NCI-H2196 (cell line): Measurements from ENCODE around the gene ADGRE1.

Source experiments
- DNase-seq: peaks from one replicate; lab custom pipeline; 2025; ENCODE audit not compliant: unreplicated experiment; lab: John Stamatoyannopoulos, UW

Gene ADGRE1

DNA sequence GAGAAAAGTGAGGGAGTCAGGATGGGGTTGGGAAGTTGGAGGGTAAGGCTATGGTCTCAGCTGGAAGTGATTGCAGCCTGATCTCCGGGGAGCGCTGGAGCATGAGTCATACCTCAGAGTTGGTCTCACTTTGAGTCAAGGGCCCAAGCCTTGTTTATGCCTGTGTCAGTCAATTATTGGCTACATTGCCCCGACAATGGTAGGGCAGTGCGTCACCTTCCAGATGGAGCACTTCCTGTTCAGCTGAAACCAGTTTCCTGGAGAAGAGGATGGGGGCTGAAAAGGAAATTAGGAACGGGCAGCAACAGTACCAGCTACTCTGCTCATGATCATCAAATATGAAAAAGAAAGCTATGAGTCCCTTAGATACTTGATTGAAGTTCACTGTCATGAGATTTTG, 60.4 kb downstream of the ADGRE1 start:
- no peak for DNase-seq

DNA sequence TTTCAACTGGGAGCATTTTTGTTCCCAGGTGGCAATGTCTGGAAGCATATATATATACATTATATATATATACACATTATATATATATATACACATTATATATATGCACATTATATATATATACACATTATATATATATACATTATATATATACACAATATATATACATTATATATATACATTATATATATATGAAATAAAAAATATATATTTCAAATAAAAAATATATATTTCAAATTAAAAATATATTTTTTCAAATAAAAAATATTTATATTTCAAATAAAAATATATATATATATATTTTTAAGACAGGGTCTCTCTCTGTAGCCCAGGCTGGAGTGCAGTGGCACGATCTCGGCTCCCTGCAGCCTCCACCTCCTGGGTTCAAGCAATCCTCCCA, 61.5 kb downstream of the ADGRE1 start:
- no peak for DNase-seq

DNA sequence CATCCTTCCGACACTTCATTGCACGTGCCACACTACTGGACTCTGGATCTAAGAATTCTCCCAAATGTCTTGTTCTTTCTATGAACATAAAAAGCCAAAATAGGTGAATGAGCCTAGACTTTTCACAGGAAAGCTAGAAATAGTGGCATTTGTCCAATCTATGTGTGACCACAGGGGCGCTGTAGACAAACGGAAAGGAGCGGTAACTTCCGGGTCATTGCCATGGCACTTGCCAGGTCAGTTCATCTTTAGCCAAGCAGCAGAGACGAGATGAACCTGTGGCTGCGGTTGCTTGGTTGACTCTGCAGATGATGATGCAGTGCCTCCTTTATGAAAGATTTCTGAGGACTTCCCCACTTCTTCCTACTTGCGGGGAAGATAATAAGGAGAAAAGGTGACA, 65.6 kb downstream of the ADGRE1 start:
- no peak for DNase-seq

DNA sequence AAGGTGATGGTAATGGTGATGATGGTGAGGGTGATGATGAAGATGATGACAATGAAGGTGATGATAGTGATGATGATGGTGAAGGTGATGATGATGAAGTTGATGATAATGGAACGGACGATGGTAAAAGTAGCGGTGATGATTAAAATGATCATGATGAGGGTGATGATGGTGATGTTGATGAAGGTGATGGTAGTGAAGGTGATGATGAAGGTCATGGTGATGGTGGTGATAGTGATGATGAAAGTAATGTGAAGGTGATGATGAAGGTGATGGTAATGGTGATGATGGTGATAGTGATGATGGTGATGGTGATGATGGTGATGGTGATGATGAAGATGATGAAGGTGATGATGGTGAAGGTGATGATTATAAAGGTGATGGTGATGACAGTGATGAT, 67.7 kb downstream of the ADGRE1 start:
- no peak for DNase-seq

DNA sequence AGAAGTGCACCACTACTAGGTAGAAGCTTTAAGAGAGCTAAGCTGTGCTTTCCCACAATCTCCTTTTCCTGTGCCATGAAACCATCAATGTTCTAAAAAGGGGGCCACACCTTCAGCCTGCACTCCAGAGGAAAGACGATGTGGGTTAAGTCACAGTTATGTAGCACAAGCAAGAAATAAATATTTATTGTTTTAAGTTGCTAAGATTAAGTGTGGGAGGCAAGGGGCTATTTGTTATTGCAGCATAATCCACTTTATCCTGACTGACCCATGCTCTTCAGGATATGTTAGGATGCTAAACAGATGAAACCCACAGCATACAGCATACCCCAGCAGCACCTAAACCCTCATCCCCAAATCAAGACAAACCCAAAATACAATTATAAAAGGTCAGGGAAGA, 69.2 kb downstream of the ADGRE1 start:
- DNase-seq = no peak

DNA sequence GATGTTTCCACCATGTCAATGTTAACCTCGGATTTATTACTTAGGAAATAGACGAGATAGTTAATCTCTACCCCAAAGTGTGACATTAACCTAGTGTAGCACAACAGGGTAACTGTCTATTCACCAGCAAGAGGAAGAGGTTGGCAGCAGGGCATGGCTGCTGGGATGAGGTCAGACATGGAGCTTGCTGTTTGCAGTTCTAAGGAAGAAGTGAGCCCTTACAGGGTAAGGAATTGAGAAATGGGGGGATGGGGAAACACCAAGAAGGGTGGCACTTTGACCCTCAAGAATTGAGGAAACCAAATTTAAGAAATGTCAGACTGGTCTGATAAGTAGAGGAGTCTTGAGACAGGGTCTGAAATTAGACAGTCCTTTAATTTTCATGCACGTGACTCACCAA, 71.4 kb downstream of the ADGRE1 start:
- DNase-seq = no peak

DNA sequence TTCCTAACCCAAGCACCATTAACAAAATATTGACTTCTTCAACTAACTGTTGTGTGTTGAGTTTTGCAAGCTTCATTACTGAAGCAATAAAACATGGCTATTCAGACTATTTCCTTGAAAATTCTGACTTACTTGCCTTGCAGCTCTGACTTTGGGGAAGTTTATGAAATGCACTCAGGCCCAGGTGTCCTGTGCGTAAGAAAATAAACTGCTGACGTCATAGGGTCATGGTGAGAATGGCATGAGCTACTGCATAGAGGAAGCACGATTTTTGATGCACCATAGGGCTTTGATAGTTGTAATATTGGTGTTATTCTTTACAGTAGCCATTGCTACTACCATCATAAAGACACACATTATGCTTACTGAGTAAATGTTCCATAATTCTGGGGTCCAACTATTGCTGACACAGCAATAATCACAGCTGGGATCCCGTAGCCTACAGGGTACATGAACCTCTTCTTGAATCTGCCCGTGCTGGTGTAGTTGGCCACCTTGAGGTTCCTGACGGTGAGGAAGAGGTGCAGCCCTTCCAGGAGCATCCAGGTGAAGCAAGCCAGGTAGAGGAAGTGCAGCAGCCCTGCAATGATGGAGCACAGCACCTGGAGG, 76.0 kb downstream of the ADGRE1 start:
- no peak for DNase-seq

DNA sequence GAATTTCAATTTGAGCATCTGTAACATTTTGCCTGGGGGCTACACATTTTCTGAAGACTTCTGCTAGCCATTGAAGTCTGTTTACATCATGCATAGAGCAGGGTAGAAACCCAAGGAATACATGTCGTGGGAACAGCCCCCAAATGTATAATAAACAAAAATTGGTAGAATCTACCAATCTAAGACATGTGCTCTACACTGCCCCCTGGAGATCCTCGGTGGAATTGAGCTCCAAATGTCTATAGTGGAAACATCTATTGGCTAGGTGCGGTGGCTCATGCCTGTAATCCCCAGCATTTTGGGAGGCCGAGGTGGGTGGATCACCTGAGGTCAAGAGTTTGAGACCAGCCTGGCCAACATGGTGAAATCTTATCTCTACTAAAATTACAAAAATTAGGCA, 76.6 kb downstream of the ADGRE1 start:
- no peak for DNase-seq

DNA sequence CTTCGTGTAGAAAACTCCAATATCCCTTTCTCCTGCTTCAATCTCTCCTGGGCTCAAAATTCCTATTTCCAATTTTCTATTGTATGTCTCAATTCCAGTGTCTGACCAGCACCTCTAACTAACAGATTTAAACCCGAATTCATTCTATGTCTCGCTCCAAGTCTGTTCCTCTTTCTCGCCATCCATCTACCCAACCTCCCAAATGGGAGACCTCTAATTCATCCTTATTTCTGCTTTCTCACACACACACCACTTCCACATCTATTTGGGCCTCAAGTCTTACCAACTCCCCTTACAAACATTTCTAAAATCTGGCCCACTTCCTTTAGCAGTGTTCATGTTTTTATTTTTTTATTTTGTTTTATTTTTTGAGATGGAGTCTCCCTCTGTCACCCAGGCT, 80.6 kb downstream of the ADGRE1 start:
- DNase-seq = no peak

DNA sequence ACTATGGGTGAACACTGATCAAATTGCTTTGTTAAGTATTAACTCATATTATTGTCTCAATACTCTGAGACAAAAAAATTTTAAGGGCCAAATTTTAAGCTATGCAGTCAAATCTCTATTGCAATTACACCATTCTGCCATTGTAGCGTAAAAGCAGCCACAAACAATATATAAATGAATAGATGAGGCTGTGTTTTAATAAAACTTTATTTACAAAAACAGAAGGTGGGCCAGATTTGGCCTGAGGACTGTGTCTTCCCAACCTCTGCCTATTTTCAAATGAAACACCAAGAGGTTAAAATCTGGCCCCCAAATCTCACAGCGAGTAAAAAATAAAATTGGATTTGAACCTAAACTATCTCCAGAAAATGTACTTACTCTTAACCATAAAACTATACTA, 82.1 kb downstream of the ADGRE1 start:
- no peak for DNase-seq

DNA sequence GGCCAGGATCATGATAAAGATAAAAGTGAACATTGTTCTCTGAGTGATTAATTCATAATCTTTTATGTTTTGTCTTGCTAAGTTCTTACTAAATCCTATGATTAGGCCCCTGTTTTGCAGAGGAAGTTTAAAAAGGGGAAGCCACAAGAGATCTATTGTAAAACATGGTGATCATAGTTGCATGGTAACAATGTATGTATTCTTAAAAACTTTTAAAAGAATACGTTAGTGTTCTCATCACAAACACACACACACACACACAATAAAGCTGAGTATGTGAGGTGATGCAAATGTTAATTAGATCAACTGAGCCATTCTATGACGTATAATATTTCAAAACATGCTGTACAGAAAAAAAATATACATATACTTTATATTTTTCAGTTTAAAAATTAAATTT, 82.6 kb downstream of the ADGRE1 start:
- DNase-seq = no peak

DNA sequence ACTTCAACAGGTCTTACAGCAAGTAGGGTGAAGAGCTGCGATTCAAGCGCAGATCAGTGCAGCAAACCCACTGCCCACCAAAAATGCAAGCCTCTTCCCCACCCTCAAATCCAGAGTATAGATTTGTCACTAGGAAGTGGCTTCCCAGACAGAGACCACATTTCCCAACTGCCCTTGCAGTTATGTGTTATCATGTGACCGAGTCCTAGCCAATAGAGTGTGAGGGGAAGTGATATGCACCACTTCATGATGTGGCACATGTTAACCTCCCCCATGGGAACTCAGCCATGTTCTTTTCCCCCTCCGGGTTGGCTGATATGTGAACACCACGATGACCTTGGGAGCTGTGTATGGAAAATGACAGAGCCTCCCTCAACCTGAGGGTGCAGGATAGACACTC, 83.1 kb downstream of the ADGRE1 start:
- no peak for DNase-seq

DNA sequence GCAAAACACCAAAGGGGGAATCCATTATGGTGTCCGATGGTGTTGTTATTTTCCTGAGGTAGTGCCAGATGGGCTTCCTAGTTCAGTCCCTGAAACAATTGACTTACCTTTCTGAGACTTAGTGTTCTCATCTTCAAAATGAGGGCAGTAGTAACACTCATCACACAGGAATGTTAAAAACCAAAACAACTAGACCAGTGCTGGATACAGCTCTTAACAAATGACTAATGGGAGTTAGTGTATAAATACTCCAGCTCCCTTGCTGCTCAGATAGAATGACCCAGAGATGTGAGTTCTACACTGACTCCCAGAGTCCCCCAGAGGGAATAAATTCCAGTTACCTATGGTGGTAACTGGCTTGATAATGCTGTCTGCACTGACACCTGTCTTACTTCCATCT, 84.0 kb downstream of the ADGRE1 start:
- no peak for DNase-seq

DNA sequence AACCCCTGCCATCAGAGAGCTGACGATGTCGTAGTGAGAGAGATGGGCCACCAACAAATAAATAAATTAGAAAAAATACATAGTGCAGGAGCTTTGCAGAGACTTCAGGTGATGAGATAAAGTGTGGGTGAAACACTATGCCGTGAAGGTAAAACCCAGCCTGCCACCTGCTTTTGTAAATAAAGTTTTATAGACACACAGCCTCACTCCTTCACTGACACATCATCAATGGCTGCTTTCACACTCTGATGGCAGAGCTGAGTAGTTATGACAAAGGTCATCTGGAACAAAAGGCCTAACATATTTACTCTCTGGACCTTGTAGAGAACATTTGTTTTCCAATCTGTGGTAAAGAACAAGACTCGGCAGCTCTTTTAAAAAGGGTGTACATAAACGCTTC, 88.8 kb downstream of the ADGRE1 start:
- DNase-seq = no peak

DNA sequence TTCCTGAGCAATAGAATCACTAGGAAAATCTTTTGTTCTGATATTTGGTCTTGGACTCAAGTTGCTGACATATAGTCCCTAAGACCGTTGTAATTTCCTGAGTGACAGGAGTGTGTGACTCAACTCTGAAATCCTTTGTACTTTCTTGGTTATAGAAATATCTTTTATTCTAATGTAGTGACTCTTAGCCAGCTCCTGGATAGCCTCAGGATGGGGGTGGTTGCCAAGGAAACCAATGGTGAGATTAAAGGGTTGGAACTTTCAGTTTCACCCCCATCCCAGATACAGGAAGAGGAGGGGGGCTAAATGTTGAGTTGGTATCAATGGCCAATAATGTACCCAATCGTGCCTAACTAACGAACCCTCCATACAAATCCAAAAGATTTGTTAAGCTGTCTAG, 92.0 kb downstream of the ADGRE1 start:
- DNase-seq = no peak

DNA sequence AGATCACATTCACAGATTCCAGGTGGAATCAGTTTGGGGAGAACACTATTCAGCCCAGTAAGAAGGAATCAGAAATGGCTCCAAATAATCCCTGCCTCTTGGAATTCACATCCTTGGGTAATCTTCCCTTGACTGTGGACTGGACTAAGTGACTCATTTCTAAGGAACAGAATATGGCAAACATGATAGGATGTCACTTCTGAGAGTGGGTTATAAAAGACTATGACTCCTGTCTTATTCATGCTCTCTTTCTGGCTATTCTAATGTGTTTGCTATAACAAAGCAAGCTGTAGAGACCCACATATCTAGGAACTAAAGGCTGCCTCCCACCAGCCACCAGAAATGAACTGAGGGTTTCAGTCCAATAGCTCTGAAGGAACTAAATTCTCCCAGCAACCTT, 96.1 kb downstream of the ADGRE1 start:
- DNase-seq = no peak

DNA sequence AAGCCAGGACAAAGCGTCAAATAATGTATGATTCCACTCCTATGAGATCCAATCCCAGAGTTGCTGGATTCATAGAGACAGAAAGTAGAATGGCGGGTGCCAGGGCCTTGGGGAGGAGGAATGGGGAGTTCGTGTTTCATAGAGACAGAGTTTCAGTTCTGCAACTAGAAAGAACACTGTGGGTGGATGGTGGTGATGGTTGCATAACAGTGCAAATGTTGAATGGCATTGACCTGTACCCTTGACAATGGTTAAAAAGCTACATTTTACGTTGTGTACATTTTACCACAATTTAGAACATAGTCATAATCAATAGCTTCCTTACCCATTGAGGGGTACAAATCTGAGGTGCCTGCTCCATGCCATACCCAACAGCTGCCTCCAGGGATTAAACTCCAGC, 100.5 kb downstream of the ADGRE1 start:
- DNase-seq = no peak

DNA sequence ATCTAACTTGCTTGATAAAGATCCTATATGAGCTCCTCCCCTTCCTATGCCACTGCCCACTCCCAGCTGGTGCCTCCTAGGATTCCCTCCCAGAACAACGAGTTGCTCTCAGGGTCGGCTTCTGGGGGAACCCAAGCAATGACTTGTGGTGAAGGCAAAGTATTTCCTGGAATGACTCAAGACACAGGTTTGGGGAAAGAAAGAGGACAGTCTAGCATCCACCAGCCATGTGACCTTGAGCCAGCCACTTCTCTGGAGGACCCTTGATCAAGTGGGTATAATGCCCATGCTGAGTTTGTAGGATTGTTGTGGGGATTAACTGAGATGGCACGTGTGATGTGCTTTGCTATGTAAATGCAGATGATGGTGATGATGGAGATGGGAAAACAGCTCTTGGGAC, 100.9 kb downstream of the ADGRE1 start:
- no peak for DNase-seq
